Neural progenitor cell (in vitro differentiated cells): ENCODE measurements around the gene POMT2.

Experiments
- CTCF ChIP-seq: fragments of 200-600 bp; sonication (generic); IDR thresholded peaks from 2 replicates; pipeline ENCODE4 v1.5.1; 2017; ENCODE audit warnings: antibody characterized with exemption, mild to moderate bottlenecking
- EZH2 ChIP-seq: fragments of 200-600 bp; sonication (generic); IDR thresholded peaks from 2 replicates; pipeline ENCODE4 v1.6.1; 2017; ENCODE audit warnings: antibody characterized with exemption, mild to moderate bottlenecking, moderate library complexity
- EZH2phosphoT487 ChIP-seq: fragments of 200-600 bp; sonication (generic); IDR thresholded peaks from 2 replicates; pipeline ENCODE4 v1.6.1; 2017; ENCODE audit warnings: antibody characterized with exemption

DNA sequence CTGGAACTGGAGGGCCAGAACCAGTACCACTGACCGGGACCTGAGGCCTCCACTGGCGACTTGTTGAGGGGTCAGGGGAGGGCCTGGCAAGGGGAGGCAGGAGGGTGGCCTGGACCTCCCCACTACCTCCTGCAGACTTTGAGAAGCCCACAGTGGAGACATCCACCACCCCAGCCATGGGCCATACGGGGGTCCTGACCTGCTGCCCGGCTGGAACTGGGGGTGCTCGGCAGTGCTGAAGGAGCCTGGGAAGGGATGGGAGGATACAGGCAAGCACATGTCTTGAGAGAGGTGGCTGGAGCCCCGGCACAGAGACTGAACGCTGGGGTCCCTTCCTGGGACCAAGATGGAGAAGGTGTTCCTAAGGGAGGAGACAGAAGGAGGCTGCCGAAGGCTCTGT lies 64.0 kb downstream of the POMT2 start:
- TF ChIP-seq CTCF (no peak), EZH2 (no peak), EZH2phosphoT487 (no peak)
